H9 (cell line): Measurements from ENCODE around the gene PPP1CA. TPM values are rescaled to one million over a fixed set of nuclear protein-coding genes. Genes with fewer than 3 reads are reported as not detected.

Experiments
- DNase-seq: peaks from one replicate; pipeline ENCODE4 v3.0.0-alpha.2; 2017
- H2AFZ ChIP-seq: one replicate; pipeline ENCODE4 v1.6.1; 2013; ENCODE audit warnings: mild to moderate bottlenecking, low read length, control low read depth, moderate library complexity
- H2AK5ac ChIP-seq: 2 replicates; pipeline ENCODE4 v1.6.1; 2013; ENCODE audit warnings: low read length, control low read depth, mixed read lengths; ENCODE audit not compliant: insufficient read length
- H2BK120ac ChIP-seq: one replicate; pipeline ENCODE4 v1.6.1; 2013; ENCODE audit warnings: low read depth, mild to moderate bottlenecking, low read length, control low read depth, inconsistent platforms; ENCODE audit not compliant: poor library complexity, severe bottlenecking
- H2BK12ac ChIP-seq: 2 replicates; pipeline ENCODE4 v1.6.1; 2013; ENCODE audit warnings: low read length, control low read depth, mixed read lengths, low read depth; ENCODE audit not compliant: insufficient read length
- H2BK15ac ChIP-seq: 2 replicates; pipeline ENCODE4 v1.6.1; 2013; ENCODE audit warnings: low read depth, low read length, control low read depth
- H2BK20ac ChIP-seq: one replicate; pipeline ENCODE4 v1.6.1; 2013; ENCODE audit warnings: low read depth, mild to moderate bottlenecking, low read length, control low read depth, inconsistent platforms; ENCODE audit not compliant: poor library complexity, severe bottlenecking
- H2BK5ac ChIP-seq: 2 replicates; pipeline ENCODE4 v1.6.1; 2013; ENCODE audit warnings: low read length, control low read depth, mixed read lengths; ENCODE audit not compliant: insufficient read length
- H3K14ac ChIP-seq: 2 replicates; pipeline ENCODE4 v1.6.1; 2013; ENCODE audit warnings: low read length, control low read depth; ENCODE audit not compliant: insufficient read depth
- H3K18ac ChIP-seq: 2 replicates; pipeline ENCODE4 v1.6.1; 2013; ENCODE audit warnings: low read depth, mild to moderate bottlenecking, mixed read lengths, low read length, control low read depth; ENCODE audit not compliant: insufficient read length
- H3K23ac ChIP-seq: 2 replicates; pipeline ENCODE4 v1.6.1; 2013; ENCODE audit warnings: low read length, control low read depth, mixed read lengths, low read depth; ENCODE audit not compliant: insufficient read length
- H3K23me2 ChIP-seq: 2 replicates; pipeline ENCODE4 v1.6.1; 2013; ENCODE audit warnings: low read depth, mild to moderate bottlenecking, mixed read lengths, low read length, control low read depth; ENCODE audit not compliant: insufficient read length, poor library complexity, severe bottlenecking
- H3K27ac ChIP-seq: 2 replicates; pipeline ENCODE4 v1.5.1; 2013; ENCODE audit warnings: low read length, control low read depth, mixed read lengths, low read depth; ENCODE audit not compliant: insufficient read length
- H3K27me3 ChIP-seq: 2 replicates; pipeline ENCODE4 v1.6.1; 2013; ENCODE audit warnings: low read length, control low read depth, inconsistent platforms; ENCODE audit not compliant: insufficient read depth
- H3K4ac ChIP-seq: 2 replicates; pipeline ENCODE4 v1.6.1; 2013; ENCODE audit warnings: low read depth, mild to moderate bottlenecking, control low read depth, inconsistent platforms, low read length, moderate library complexity
- H3K4me1 ChIP-seq: 2 replicates; pipeline ENCODE4 v1.6.1; 2013; ENCODE audit warnings: low read length, control low read depth, inconsistent platforms; ENCODE audit not compliant: insufficient read depth
- H3K4me2 ChIP-seq: 2 replicates; pipeline ENCODE4 v1.6.1; 2013; ENCODE audit warnings: low read length, control low read depth, mixed read lengths; ENCODE audit not compliant: insufficient read length, insufficient read depth
- H3K56ac ChIP-seq: 2 replicates; pipeline ENCODE4 v1.6.1; 2013; ENCODE audit warnings: low read depth, mild to moderate bottlenecking, mixed read lengths, low read length, control low read depth; ENCODE audit not compliant: insufficient read length
- H3K79me1 ChIP-seq: 2 replicates; pipeline ENCODE4 v1.6.1; 2013; ENCODE audit warnings: low read depth, mild to moderate bottlenecking, moderate library complexity, low read length, control low read depth, inconsistent platforms; ENCODE audit not compliant: insufficient read depth, poor library complexity, severe bottlenecking
- H3K79me2 ChIP-seq: 2 replicates; pipeline ENCODE4 v1.6.1; 2013; ENCODE audit warnings: low read length, control low read depth, inconsistent platforms; ENCODE audit not compliant: insufficient read depth
- H3K9ac ChIP-seq: 2 replicates; pipeline ENCODE4 v1.6.1; 2013; ENCODE audit warnings: low read length, control low read depth, mixed read lengths; ENCODE audit not compliant: insufficient read length; ENCODE audit errors: extremely low read depth
- H3K9me3 ChIP-seq: one replicate; pipeline ENCODE4 v1.6.1; 2013; ENCODE audit warnings: low read depth, low read length, inconsistent platforms; ENCODE audit not compliant: control insufficient read depth
- H3T11ph ChIP-seq: one replicate; pipeline ENCODE4 v1.6.1; 2013; ENCODE audit warnings: mild to moderate bottlenecking, low read length, control low read depth, inconsistent platforms
- H4K20me1 ChIP-seq: one replicate; pipeline ENCODE4 v1.6.1; 2013; ENCODE audit not compliant: control insufficient read depth, insufficient read length, insufficient read depth
- H4K5ac ChIP-seq: 2 replicates; pipeline ENCODE4 v1.6.1; 2013; ENCODE audit warnings: low read depth, mild to moderate bottlenecking, mixed read lengths, low read length, control low read depth; ENCODE audit not compliant: insufficient read length
- H4K8ac ChIP-seq: replicated peaks from 2 replicates; pipeline ENCODE4 v1.6.1; 2013; ENCODE audit warnings: low read length, control low read depth, mixed read lengths, low read depth; ENCODE audit not compliant: insufficient read length
- H4K91ac ChIP-seq: 2 replicates; pipeline ENCODE4 v1.6.1; 2013; ENCODE audit warnings: low read depth, mild to moderate bottlenecking, moderate library complexity, mixed read lengths, low read length, control low read depth; ENCODE audit not compliant: insufficient read length
- H3K27ac Mint-ChIP-seq, 3 experiments: 2 replicates in 2 of 3; 3 replicates in 1 of 3; pipeline ENCODE4 v1.8.0; 2020 to 2021; ENCODE audit warnings: mixed read lengths in 3 of 3, mild to moderate bottlenecking in 1 of 3, moderate library complexity in 1 of 3
- H3K27me3 Mint-ChIP-seq: 2 replicates; pipeline ENCODE4 v1.8.0; 2021; ENCODE audit warnings: low read depth, mild to moderate bottlenecking, moderate library complexity, mixed read lengths
- H3K36me3 Mint-ChIP-seq, 3 experiments: 2 replicates in 2 of 3; 3 replicates in 1 of 3; pipeline ENCODE4 v1.8.0; 2020 to 2021; ENCODE audit warnings: low read depth in 3 of 3, mixed read lengths in 3 of 3; ENCODE audit not compliant: insufficient read depth in 1 of 3
- H3K4me1 Mint-ChIP-seq, 2 experiments: 2 replicates each; pipeline ENCODE4 v1.8.0; 2020; ENCODE audit warnings: mixed read lengths in 2 of 2
- H3K4me3 Mint-ChIP-seq, 2 experiments: 2 replicates in 1 of 2; 3 replicates in 1 of 2; pipeline ENCODE4 v1.8.0; 2020 to 2021; ENCODE audit warnings: mild to moderate bottlenecking in 2 of 2, mixed read lengths in 2 of 2, moderate library complexity in 1 of 2
- H3K9me3 Mint-ChIP-seq, 2 experiments: 2 replicates in 1 of 2; 3 replicates in 1 of 2; pipeline ENCODE4 v1.8.0; 2020; ENCODE audit warnings: mild to moderate bottlenecking in 2 of 2, mixed read lengths in 2 of 2, moderate library complexity in 1 of 2
- CTCF ChIP-seq: fragments of 200-600 bp; sonication (generic); conservative IDR thresholded peaks from 3 replicates; pipeline ENCODE4 v1.8.0; 2021; ENCODE audit warnings: antibody characterized with exemption, mild to moderate bottlenecking
- WGBS: extraction: QIAGEN DNeasy Blood & Tissue Kit; methylation state at CpG from one replicate; pipeline ENCODE4 v1.1.7; 2013; ENCODE audit warnings: missing lambda C conversion rate, low lambda C conversion rate, mixed read lengths; ENCODE audit not compliant: insufficient read length; ENCODE audit errors: extremely low coverage; 5-methylcytosine and 5-hydroxymethylcytosine counted together
- total RNA-seq: library from RNA; stranded (reverse); gene quantifications from 2 replicates; pipeline ENCODE4 v1.2.1, GENCODE V29; 2021

Gene PPP1CA
- total RNA-seq, 1 experiment from 2014 or later = 205 TPM

DNA sequence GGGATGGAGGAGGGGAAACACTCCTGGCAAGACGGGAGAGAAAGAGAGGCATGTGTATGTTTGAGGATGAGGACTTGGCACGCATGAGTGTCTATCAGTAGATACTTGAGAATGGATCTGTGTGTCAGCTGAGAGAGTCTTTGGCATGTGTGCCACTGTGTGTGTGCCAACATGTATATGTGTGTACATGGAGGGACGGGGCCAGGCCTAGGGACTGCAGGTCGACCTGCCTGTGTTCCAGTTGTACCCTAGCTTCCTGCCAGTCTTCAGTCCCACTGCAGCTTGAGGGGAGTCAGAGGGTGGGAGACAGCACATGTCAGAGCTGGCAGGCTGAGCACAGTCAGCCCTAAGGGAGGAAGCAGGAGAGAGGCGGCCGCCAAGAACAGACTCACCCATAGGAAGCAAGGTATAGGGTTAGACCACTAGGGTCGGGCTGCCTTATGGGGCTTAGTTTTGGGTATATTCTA, 33.9 kb downstream of the PPP1CA start:
- Histone ChIP-seq H2BK15ac (no peak overlapping the region), H3K23ac (no peak overlapping the region), H2AFZ (no peak overlapping the region), H3K79me1 (no peaks in the 10 kb centered on the region), H3K9me3 (no peaks in the 10 kb centered on the region), H3K18ac (no peak overlapping the region), H3K14ac (no peak overlapping the region), H3K27ac (no peak overlapping the region), H4K8ac (no peak overlapping the region), H3K79me2 (no peaks in the 10 kb centered on the region), H3K4ac (no peak overlapping the region), H2BK20ac (no peak overlapping the region), H2AK5ac (no peak overlapping the region), H3T11ph (no peak overlapping the region), H4K20me1 (peaks cover 3% of the 10 kb centered on the region), H4K91ac (no peak overlapping the region), H3K23me2 (peaks cover 11% of the 10 kb centered on the region), H4K5ac (no peak overlapping the region), H3K4me2 (no peak overlapping the region), H3K4me1 (peaks cover 7% of the 10 kb centered on the region; the same call in 1 of the 2 replicates), H3K27me3 (no peaks in the 10 kb centered on the region; the same call in 1 of the 2 replicates), H2BK5ac (no peak overlapping the region), H3K9ac (no peak overlapping the region), H3K56ac (no peak overlapping the region), H2BK120ac (no peak overlapping the region), H2BK12ac (no peak overlapping the region)
- H3K4me3 Mint-ChIP-seq = no peak overlapping the region
- H3K27ac Mint-ChIP-seq = no peak overlapping the region
- TF ChIP-seq CTCF = no peak
- H3K27me3 Mint-ChIP-seq = peaks cover 69% of the 10 kb centered on the region
- no peak for DNase-seq
- WGBS = no CpG with 5 or more reads among the region's 7 CpGs
- peaks cover 34 to 36% of the 10 kb centered on the region in 2 experiments for H3K4me1 Mint-ChIP-seq
- H3K36me3 Mint-ChIP-seq = no peaks in the 10 kb centered on the region; a peak in 1 of 7 replicates
- no peaks in the 10 kb centered on the region for H3K9me3 Mint-ChIP-seq
